SH-SY5Y (cell line): ENCODE measurements around the gene HOXB4.

Experiments used
- GATA2 ChIP-seq: IDR thresholded peaks from 2 replicates; pipeline ENCODE4 v1.6.1; 2011; ENCODE audit warnings: mild to moderate bottlenecking, low read depth, low read length
- GATA3 ChIP-seq: IDR thresholded peaks from 2 replicates; pipeline ENCODE4 v1.6.1; 2011; ENCODE audit warnings: low read depth, mild to moderate bottlenecking, low read length, moderate library complexity

- no peak for TF ChIP-seq GATA2
- no peak for TF ChIP-seq GATA3
Observed at GRCh38 chr17:48589831-48590606, 11.9 kb upstream of the HOXB4 start, which contains the start of gene HOXB3.
